SK-N-SH treated with all-trans-retinoic acid at 6 μM for 48 hours (cell line): Measurements from ENCODE around the gene UST.

Experiments used
- ATAC-seq: fragments of 200-7000 bp; cut with Tn5 transposase; 3 replicates; pipeline ENCODE4 v1.9.1; 2020; ENCODE audit warnings: mild to moderate bottlenecking, moderate library complexity
- ARNTL ChIP-seq: fragments of 450-650 bp; formaldehyde crosslinking; IDR thresholded peaks from 2 replicates; pipeline ENCODE4 v1.5.0; 2020; ENCODE audit warnings: low read depth, mild to moderate bottlenecking, moderate library complexity, borderline replicate concordance
- BACH2 ChIP-seq: fragments of 250-450 bp; sonication (Bioruptor Pico); IDR thresholded peaks from 2 replicates; pipeline ENCODE4 v1.9.0; 2021; ENCODE audit warnings: mild to moderate bottlenecking, borderline replicate concordance
- CSDC2 ChIP-seq: fragments of 250-450 bp; sonication (Bioruptor Pico); IDR thresholded peaks from 2 replicates; pipeline ENCODE4 v1.5.0; 2020; ENCODE audit warnings: mild to moderate bottlenecking, moderate library complexity
- ESRRG ChIP-seq: fragments of 250-450 bp; sonication (Bioruptor Pico); IDR thresholded peaks from 2 replicates; pipeline ENCODE4 v1.6.1; 2021; ENCODE audit warnings: mild to moderate bottlenecking
- GLIS3 ChIP-seq: fragments of 250-450 bp; sonication (Bioruptor Pico); IDR thresholded peaks from 2 replicates; pipeline ENCODE4 v1.5.0; 2020; ENCODE audit warnings: mild to moderate bottlenecking, moderate library complexity
- ISL1 ChIP-seq: fragments of 250-450 bp; sonication (Bioruptor Pico); IDR thresholded peaks from 2 replicates; pipeline ENCODE4 v2.1.2; 2022; ENCODE audit warnings: mild to moderate bottlenecking, moderate library complexity
- OSR1 ChIP-seq: fragments of 250-450 bp; sonication (Bioruptor Pico); IDR thresholded peaks from 2 replicates; pipeline ENCODE4 v1.8.0; 2022; ENCODE audit warnings: moderate library complexity, mild to moderate bottlenecking, inconsistent platforms
- PPARA ChIP-seq: fragments of 250-450 bp; sonication (Bioruptor Pico); IDR thresholded peaks from 2 replicates; pipeline ENCODE4 v1.5.0; 2020; ENCODE audit warnings: mild to moderate bottlenecking, borderline replicate concordance
- RARB ChIP-seq: fragments of 250-450 bp; sonication (Bioruptor Pico); IDR thresholded peaks from 2 replicates; pipeline ENCODE4 v1.8.0; 2021; ENCODE audit warnings: mild to moderate bottlenecking, moderate library complexity
- TCF4 ChIP-seq: fragments of 250-450 bp; sonication (Bioruptor Pico); IDR thresholded peaks from 2 replicates; pipeline ENCODE4 v1.8.0; 2021; ENCODE audit warnings: mild to moderate bottlenecking, moderate library complexity, borderline replicate concordance
- TOX ChIP-seq: fragments of 250-450 bp; sonication (Bioruptor Pico); IDR thresholded peaks from 2 replicates; pipeline ENCODE4 v1.8.0; 2021; ENCODE audit warnings: mild to moderate bottlenecking, moderate library complexity, borderline replicate concordance
- ZC3H10 ChIP-seq: fragments of 250-450 bp; sonication (Bioruptor Pico); IDR thresholded peaks from 2 replicates; pipeline ENCODE4 v1.5.1; 2021; ENCODE audit warnings: mild to moderate bottlenecking, moderate library complexity
- ZFP3 ChIP-seq: fragments of 250-450 bp; sonication (Bioruptor Pico); IDR thresholded peaks from 2 replicates; pipeline ENCODE4 v1.5.0; 2020; ENCODE audit warnings: mild to moderate bottlenecking, moderate library complexity
- ZFP30 ChIP-seq: fragments of 450-650 bp; formaldehyde crosslinking; IDR thresholded peaks from 2 replicates; pipeline ENCODE4 v1.5.0; 2022; ENCODE audit warnings: mild to moderate bottlenecking, moderate library complexity
- ZNF565 ChIP-seq: fragments of 450-650 bp; formaldehyde crosslinking; conservative IDR thresholded peaks from 2 replicates; pipeline ENCODE4 v1.5.0; 2020; ENCODE audit warnings: low read depth, mild to moderate bottlenecking, moderate library complexity
- ZNF70 ChIP-seq: fragments of 450-650 bp; formaldehyde crosslinking; IDR thresholded peaks from 2 replicates; pipeline ENCODE4 v1.5.0; 2020; ENCODE audit warnings: mild to moderate bottlenecking, moderate library complexity
- ZNF8 ChIP-seq: fragments of 450-650 bp; formaldehyde crosslinking; IDR thresholded peaks from 2 replicates; pipeline ENCODE4 v1.5.0; 2020; ENCODE audit warnings: mild to moderate bottlenecking, moderate library complexity
- TF ChIP-seq, protein P1 (sequence below): fragments of 250-450 bp; sonication (Bioruptor Pico); IDR thresholded peaks from 2 replicates; pipeline ENCODE4 v1.5.0; 2020; ENCODE audit warnings: mild to moderate bottlenecking, moderate library complexity
- TF ChIP-seq, protein P2 (sequence below): fragments of 250-450 bp; sonication (Bioruptor Pico); IDR thresholded peaks from 2 replicates; pipeline ENCODE4 v1.5.1; 2020; ENCODE audit warnings: low read depth, mild to moderate bottlenecking, moderate library complexity
- TF ChIP-seq, protein P3 (sequence below): fragments of 250-450 bp; sonication (Bioruptor Pico); IDR thresholded peaks from 2 replicates; pipeline ENCODE4 v1.8.0; 2021; ENCODE audit warnings: low read depth, mild to moderate bottlenecking, moderate library complexity, borderline replicate concordance
- TF ChIP-seq, protein P4 (sequence below): fragments of 250-450 bp; sonication (Bioruptor Pico); IDR thresholded peaks from 2 replicates; pipeline ENCODE4 v1.8.0; 2020; ENCODE audit warnings: mild to moderate bottlenecking, moderate library complexity, borderline replicate concordance

UST gene

DNA sequence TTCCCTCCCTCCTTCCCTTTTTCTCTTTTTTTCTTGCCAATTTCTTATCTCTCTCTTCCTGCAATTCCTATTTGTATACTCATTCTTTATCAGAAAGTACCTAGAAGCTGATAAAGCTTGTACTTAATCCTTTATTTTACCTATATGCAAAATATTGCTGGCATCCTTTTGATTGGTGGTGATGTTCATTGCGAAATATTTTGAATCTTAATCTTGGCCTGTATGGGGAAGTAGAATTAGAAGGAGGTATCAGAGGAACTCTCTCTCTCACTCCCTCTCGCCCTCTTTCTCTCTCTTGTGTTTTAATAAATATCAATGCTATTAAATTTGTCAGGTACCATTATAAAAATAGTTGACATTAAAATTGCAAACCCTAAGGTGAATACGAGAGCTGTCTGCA, 52.8 kb downstream of the UST start:
- TF ChIP-seq ZFP30 (CRISPR knock-in tag), result no peak
- TF ChIP-seq TOX (CRISPR knock-in tag), result no peak
- TF ChIP-seq, protein P1, sequence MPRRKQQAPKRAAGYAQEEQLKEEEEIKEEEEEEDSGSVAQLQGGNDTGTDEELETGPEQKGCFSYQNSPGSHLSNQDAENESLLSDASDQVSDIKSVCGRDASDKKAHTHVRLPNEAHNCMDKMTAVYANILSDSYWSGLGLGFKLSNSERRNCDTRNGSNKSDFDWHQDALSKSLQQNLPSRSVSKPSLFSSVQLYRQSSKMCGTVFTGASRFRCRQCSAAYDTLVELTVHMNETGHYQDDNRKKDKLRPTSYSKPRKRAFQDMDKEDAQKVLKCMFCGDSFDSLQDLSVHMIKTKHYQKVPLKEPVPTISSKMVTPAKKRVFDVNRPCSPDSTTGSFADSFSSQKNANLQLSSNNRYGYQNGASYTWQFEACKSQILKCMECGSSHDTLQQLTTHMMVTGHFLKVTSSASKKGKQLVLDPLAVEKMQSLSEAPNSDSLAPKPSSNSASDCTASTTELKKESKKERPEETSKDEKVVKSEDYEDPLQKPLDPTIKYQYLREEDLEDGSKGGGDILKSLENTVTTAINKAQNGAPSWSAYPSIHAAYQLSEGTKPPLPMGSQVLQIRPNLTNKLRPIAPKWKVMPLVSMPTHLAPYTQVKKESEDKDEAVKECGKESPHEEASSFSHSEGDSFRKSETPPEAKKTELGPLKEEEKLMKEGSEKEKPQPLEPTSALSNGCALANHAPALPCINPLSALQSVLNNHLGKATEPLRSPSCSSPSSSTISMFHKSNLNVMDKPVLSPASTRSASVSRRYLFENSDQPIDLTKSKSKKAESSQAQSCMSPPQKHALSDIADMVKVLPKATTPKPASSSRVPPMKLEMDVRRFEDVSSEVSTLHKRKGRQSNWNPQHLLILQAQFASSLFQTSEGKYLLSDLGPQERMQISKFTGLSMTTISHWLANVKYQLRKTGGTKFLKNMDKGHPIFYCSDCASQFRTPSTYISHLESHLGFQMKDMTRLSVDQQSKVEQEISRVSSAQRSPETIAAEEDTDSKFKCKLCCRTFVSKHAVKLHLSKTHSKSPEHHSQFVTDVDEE (CRISPR knock-in tag), result no peak
- TF ChIP-seq, protein P2, sequence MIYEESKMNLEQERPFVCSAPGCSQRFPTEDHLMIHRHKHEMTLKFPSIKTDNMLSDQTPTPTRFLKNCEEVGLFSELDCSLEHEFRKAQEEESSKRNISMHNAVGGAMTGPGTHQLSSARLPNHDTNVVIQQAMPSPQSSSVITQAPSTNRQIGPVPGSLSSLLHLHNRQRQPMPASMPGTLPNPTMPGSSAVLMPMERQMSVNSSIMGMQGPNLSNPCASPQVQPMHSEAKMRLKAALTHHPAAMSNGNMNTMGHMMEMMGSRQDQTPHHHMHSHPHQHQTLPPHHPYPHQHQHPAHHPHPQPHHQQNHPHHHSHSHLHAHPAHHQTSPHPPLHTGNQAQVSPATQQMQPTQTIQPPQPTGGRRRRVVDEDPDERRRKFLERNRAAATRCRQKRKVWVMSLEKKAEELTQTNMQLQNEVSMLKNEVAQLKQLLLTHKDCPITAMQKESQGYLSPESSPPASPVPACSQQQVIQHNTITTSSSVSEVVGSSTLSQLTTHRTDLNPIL (CRISPR knock-in tag), result no peak
- TF ChIP-seq BACH2 (CRISPR knock-in tag), result no peak
- TF ChIP-seq ESRRG, result no peak
- no peak for TF ChIP-seq GLIS3 (CRISPR knock-in tag)
- TF ChIP-seq, protein P3, sequence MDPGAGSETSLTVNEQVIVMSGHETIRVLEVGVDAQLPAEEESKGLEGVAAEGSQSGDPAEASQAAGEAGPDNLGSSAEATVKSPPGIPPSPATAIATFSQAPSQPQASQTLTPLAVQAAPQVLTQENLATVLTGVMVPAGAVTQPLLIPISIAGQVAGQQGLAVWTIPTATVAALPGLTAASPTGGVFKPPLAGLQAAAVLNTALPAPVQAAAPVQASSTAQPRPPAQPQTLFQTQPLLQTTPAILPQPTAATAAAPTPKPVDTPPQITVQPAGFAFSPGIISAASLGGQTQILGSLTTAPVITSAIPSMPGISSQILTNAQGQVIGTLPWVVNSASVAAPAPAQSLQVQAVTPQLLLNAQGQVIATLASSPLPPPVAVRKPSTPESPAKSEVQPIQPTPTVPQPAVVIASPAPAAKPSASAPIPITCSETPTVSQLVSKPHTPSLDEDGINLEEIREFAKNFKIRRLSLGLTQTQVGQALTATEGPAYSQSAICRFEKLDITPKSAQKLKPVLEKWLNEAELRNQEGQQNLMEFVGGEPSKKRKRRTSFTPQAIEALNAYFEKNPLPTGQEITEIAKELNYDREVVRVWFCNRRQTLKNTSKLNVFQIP, result no peak
- TF ChIP-seq ZC3H10, result no peak
- TF ChIP-seq ZFP3 (CRISPR knock-in tag), result no peak
- TF ChIP-seq ARNTL (CRISPR knock-in tag), result no peak
- TF ChIP-seq ISL1 (CRISPR knock-in tag), result no peak
- TF ChIP-seq CSDC2, result no peak
- no peak for ATAC-seq

DNA sequence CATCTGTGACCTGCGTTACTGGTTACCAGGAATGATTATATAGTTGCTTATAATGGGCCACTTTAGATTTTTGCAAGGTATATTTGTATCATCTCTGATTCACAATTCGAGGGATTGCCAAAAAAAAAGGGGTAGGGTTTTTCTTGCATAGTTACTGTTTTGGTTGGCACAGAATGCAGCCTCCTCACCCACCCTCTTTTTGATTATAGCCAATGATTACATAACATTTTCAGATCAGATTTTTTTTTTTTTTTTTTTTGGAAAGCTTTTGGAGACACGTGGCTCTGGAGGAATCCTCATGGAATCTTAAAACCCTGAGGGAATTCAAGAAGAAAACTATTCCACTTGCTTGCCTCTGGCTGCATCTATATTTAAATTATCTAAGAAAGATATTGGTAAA, 53.7 kb downstream of the UST start:
- no peak for ATAC-seq
- TF ChIP-seq TOX (CRISPR knock-in tag) (no peak), ZNF565 (CRISPR knock-in tag) (no peak), GLIS3 (CRISPR knock-in tag) (no peak), ISL1 (CRISPR knock-in tag) (no peak), BACH2 (CRISPR knock-in tag) (no peak), TCF4 (no peak), PPARA (no peak), ZNF70 (no peak), CSDC2 (no peak), ESRRG (no peak), ZNF8 (CRISPR knock-in tag) (no peak), RARB (no peak), OSR1 (CRISPR knock-in tag) (no peak)
- TF ChIP-seq, protein P4, sequence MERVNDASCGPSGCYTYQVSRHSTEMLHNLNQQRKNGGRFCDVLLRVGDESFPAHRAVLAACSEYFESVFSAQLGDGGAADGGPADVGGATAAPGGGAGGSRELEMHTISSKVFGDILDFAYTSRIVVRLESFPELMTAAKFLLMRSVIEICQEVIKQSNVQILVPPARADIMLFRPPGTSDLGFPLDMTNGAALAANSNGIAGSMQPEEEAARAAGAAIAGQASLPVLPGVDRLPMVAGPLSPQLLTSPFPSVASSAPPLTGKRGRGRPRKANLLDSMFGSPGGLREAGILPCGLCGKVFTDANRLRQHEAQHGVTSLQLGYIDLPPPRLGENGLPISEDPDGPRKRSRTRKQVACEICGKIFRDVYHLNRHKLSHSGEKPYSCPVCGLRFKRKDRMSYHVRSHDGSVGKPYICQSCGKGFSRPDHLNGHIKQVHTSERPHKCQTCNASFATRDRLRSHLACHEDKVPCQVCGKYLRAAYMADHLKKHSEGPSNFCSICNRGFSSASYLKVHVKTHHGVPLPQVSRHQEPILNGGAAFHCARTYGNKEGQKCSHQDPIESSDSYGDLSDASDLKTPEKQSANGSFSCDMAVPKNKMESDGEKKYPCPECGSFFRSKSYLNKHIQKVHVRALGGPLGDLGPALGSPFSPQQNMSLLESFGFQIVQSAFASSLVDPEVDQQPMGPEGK (CRISPR knock-in tag), result no peak
- TF ChIP-seq, protein P1 (CRISPR knock-in tag), result no peak

DNA sequence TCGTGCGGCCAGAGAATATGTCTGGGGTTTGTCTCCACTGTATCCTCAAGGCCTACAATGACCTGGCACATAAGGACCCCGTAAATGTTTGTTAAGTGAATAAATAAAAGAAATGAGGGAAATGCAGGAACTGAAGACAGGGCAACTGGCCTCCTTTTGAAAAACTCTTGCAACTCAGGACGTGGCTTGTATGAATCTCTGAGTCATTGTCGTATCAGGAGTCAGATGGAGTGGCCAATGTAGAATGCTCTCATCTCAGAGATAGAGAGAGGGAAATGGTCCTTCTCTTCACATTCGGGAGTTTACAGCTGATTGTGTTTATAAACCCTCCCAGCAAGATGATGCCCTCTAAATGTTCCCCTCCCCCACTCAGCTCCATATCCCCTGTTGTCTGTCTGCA, 57.1 kb downstream of the UST start:
- TF ChIP-seq CSDC2 (no peak), ZFP30 (CRISPR knock-in tag) (no peak), ZNF565 (CRISPR knock-in tag) (no peak), ISL1 (CRISPR knock-in tag) (no peak), BACH2 (CRISPR knock-in tag) (no peak), ESRRG (no peak), TOX (CRISPR knock-in tag) (no peak)
- TF ChIP-seq, protein P2 (CRISPR knock-in tag), result no peak
- ATAC-seq, result no peak
